Activated naive CD4-positive, alpha-beta T cell treated with anti-CD3 and anti-CD28 coated beads, Interleukin-2, amount 10 ng/mL, durations not matched to agents 7 days and 5 days (primary cell): ENCODE measurements around the gene OSBPL6.

Experiments used
- CTCF ChIA-PET: fragments of 350-600 bp; sonication (Branson Sonifier 250); formaldehyde crosslinking; loops from one replicate; lab custom pipeline; 2021; ENCODE audit warnings: antibody characterized with exemption; lab: Charles Lee
- DNase-seq: peaks from one replicate; pipeline ENCODE4 v3.0.0-alpha.2; 2020
- H3K27ac Mint-ChIP-seq: one replicate; pipeline ENCODE4 v1.8.0; 2021; ENCODE audit warnings: mild to moderate bottlenecking, moderate library complexity, mixed read lengths
- H3K27me3 Mint-ChIP-seq: one replicate; pipeline ENCODE4 v1.8.0; 2021; ENCODE audit warnings: mild to moderate bottlenecking, mixed read lengths
- H3K36me3 Mint-ChIP-seq: one replicate; pipeline ENCODE4 v1.8.0; 2021; ENCODE audit warnings: mixed read lengths
- H3K4me1 Mint-ChIP-seq: one replicate; pipeline ENCODE4 v1.8.0; 2021; ENCODE audit warnings: mixed read lengths
- H3K4me3 Mint-ChIP-seq: one replicate; pipeline ENCODE4 v1.8.0; 2021; ENCODE audit warnings: mild to moderate bottlenecking, moderate library complexity, mixed read lengths
- H3K9me3 Mint-ChIP-seq: one replicate; pipeline ENCODE4 v1.8.0; 2021; ENCODE audit warnings: mixed read lengths

The OSBPL6 gene

GRCh38 chr2:178208817-178209216 is 14.5 kb downstream of the OSBPL6 start:
- H3K36me3 Mint-ChIP-seq: no peaks in the 10 kb centered on the region
- no peaks in the 10 kb centered on the region for H3K9me3 Mint-ChIP-seq
- H3K4me3 Mint-ChIP-seq: no peak overlapping the region
- no peaks in the 10 kb centered on the region for H3K4me1 Mint-ChIP-seq
- H3K27me3 Mint-ChIP-seq: peaks cover 32% of the 10 kb centered on the region
- no peak overlapping the region for H3K27ac Mint-ChIP-seq
- CTCF ChIA-PET: no interaction called here
- no peak for DNase-seq

- peaks cover 28% of the 10 kb centered on the region for H3K27me3 Mint-ChIP-seq
- no peak for DNase-seq
- H3K27ac Mint-ChIP-seq: peak overlapping the region; percentile 43
- CTCF ChIA-PET: no interaction called here
- no peaks in the 10 kb centered on the region for H3K36me3 Mint-ChIP-seq
- no peaks in the 10 kb centered on the region for H3K4me1 Mint-ChIP-seq
- H3K9me3 Mint-ChIP-seq: no peaks in the 10 kb centered on the region
- no peak overlapping the region for H3K4me3 Mint-ChIP-seq
These were observed 17.1 kb downstream of the OSBPL6 start for GRCh38 chr2:178211460-178211859.

- Mint-ChIP-seq H3K36me3 (no peaks in the 10 kb centered on the region), H3K27me3 (peaks cover 28% of the 10 kb centered on the region), H3K4me1 (no peaks in the 10 kb centered on the region), H3K27ac (no peak overlapping the region), H3K4me3 (no peak overlapping the region), H3K9me3 (no peaks in the 10 kb centered on the region)
- CTCF ChIA-PET: interaction anchor here (0.6 kb wide), 1 partner anchor 43 kb away, joined by 3 read pairs; no protein-coding TSS in a partner anchor
- no peak for DNase-seq
These were observed 17.6 kb downstream of the OSBPL6 start for GRCh38 chr2:178211943-178212342.

- Mint-ChIP-seq H3K27me3 (peaks cover 19% of the 10 kb centered on the region), H3K36me3 (no peaks in the 10 kb centered on the region), H3K9me3 (no peaks in the 10 kb centered on the region), H3K4me3 (no peak overlapping the region), H3K27ac (no peak overlapping the region), H3K4me1 (no peaks in the 10 kb centered on the region)
- DNase-seq: no peak
- CTCF ChIA-PET: no interaction called here
These were observed 19.7 kb downstream of the OSBPL6 start for GRCh38 chr2:178213991-178214390.

- DNase-seq: no peak
- CTCF ChIA-PET: no interaction called here
These were observed 24.9 kb downstream of the OSBPL6 start for GRCh38 chr2:178219247-178219646.

GRCh38 chr2:178220814-178221213 is 26.5 kb downstream of the OSBPL6 start:
- H3K4me1 Mint-ChIP-seq: no peaks in the 10 kb centered on the region
- H3K27me3 Mint-ChIP-seq: no peaks in the 10 kb centered on the region
- no peak for DNase-seq
- no peaks in the 10 kb centered on the region for H3K9me3 Mint-ChIP-seq
- H3K36me3 Mint-ChIP-seq: no peaks in the 10 kb centered on the region
- no peak overlapping the region for H3K27ac Mint-ChIP-seq
- H3K4me3 Mint-ChIP-seq: no peak overlapping the region
- CTCF ChIA-PET: no interaction called here

More at GRCh38 chr2:178219247-178219646, 24.9 kb downstream of the OSBPL6 start:
- no peaks in the 10 kb centered on the region for H3K4me1 Mint-ChIP-seq
- H3K4me3 Mint-ChIP-seq: no peak overlapping the region
- no peaks in the 10 kb centered on the region for H3K9me3 Mint-ChIP-seq
- H3K27ac Mint-ChIP-seq: no peak overlapping the region
- H3K36me3 Mint-ChIP-seq: no peaks in the 10 kb centered on the region
- peaks cover 9% of the 10 kb centered on the region for H3K27me3 Mint-ChIP-seq

- no peak overlapping the region for H3K27ac Mint-ChIP-seq
- CTCF ChIA-PET: no interaction called here
- H3K9me3 Mint-ChIP-seq: no peaks in the 10 kb centered on the region
- H3K36me3 Mint-ChIP-seq: no peaks in the 10 kb centered on the region
- no peaks in the 10 kb centered on the region for H3K4me1 Mint-ChIP-seq
- H3K4me3 Mint-ChIP-seq: no peak overlapping the region
- no peak for DNase-seq
- peaks cover 5% of the 10 kb centered on the region for H3K27me3 Mint-ChIP-seq
These were observed 27.2 kb downstream of the OSBPL6 start for GRCh38 chr2:178221556-178221955.

GRCh38 chr2:178223806-178224205 is 29.5 kb downstream of the OSBPL6 start:
- H3K4me1 Mint-ChIP-seq: no peaks in the 10 kb centered on the region
- no peak overlapping the region for H3K27ac Mint-ChIP-seq
- CTCF ChIA-PET: no interaction called here
- no peak overlapping the region for H3K4me3 Mint-ChIP-seq
- no peaks in the 10 kb centered on the region for H3K9me3 Mint-ChIP-seq
- peaks cover 5% of the 10 kb centered on the region for H3K27me3 Mint-ChIP-seq
- no peaks in the 10 kb centered on the region for H3K36me3 Mint-ChIP-seq
- DNase-seq: no peak

GRCh38 chr2:178225006-178225805 is 30.9 kb downstream of the OSBPL6 start:
- Mint-ChIP-seq H3K36me3 (no peaks in the 10 kb centered on the region), H3K9me3 (no peaks in the 10 kb centered on the region), H3K27me3 (peaks cover 8% of the 10 kb centered on the region), H3K27ac (no peak overlapping the region), H3K4me1 (no peaks in the 10 kb centered on the region), H3K4me3 (no peak overlapping the region)
- DNase-seq: no peak
- CTCF ChIA-PET: no interaction called here

GRCh38 chr2:178227187-178227586 is 32.9 kb downstream of the OSBPL6 start:
- H3K27ac Mint-ChIP-seq: no peak overlapping the region
- no peaks in the 10 kb centered on the region for H3K4me1 Mint-ChIP-seq
- H3K27me3 Mint-ChIP-seq: peaks cover 13% of the 10 kb centered on the region
- H3K9me3 Mint-ChIP-seq: no peaks in the 10 kb centered on the region
- no peaks in the 10 kb centered on the region for H3K36me3 Mint-ChIP-seq
- CTCF ChIA-PET: no interaction called here
- H3K4me3 Mint-ChIP-seq: no peak overlapping the region
- no peak for DNase-seq

- Mint-ChIP-seq H3K27me3 (peaks cover 13% of the 10 kb centered on the region), H3K9me3 (no peaks in the 10 kb centered on the region), H3K27ac (no peak overlapping the region), H3K4me1 (no peaks in the 10 kb centered on the region), H3K36me3 (no peaks in the 10 kb centered on the region), H3K4me3 (no peak overlapping the region)
- no peak for DNase-seq
- CTCF ChIA-PET: no interaction called here
These were observed 35.6 kb downstream of the OSBPL6 start for GRCh38 chr2:178229927-178230326.

- Mint-ChIP-seq H3K36me3 (no peaks in the 10 kb centered on the region), H3K27me3 (peaks cover 13% of the 10 kb centered on the region), H3K9me3 (no peaks in the 10 kb centered on the region), H3K4me3 (no peak overlapping the region), H3K4me1 (no peaks in the 10 kb centered on the region), H3K27ac (no peak overlapping the region)
- DNase-seq: no peak
- CTCF ChIA-PET: no interaction called here
These were observed 36.1 kb downstream of the OSBPL6 start for GRCh38 chr2:178230396-178230795.

- H3K27me3 Mint-ChIP-seq: peaks cover 12% of the 10 kb centered on the region
- no peaks in the 10 kb centered on the region for H3K9me3 Mint-ChIP-seq
- no peaks in the 10 kb centered on the region for H3K36me3 Mint-ChIP-seq
- no peak for DNase-seq
- no peak overlapping the region for H3K4me3 Mint-ChIP-seq
- H3K27ac Mint-ChIP-seq: no peak overlapping the region
- no peaks in the 10 kb centered on the region for H3K4me1 Mint-ChIP-seq
- CTCF ChIA-PET: no interaction called here
These were observed 39.1 kb downstream of the OSBPL6 start for GRCh38 chr2:178233428-178233827.

- no peak for DNase-seq
- Mint-ChIP-seq H3K4me3 (no peak overlapping the region), H3K9me3 (no peaks in the 10 kb centered on the region), H3K36me3 (no peaks in the 10 kb centered on the region), H3K27me3 (peaks cover 12% of the 10 kb centered on the region), H3K27ac (no peak overlapping the region), H3K4me1 (no peaks in the 10 kb centered on the region)
- CTCF ChIA-PET: no interaction called here
These were observed 40.3 kb downstream of the OSBPL6 start for GRCh38 chr2:178234648-178235047.

GRCh38 chr2:178237488-178238153 is 43.3 kb downstream of the OSBPL6 start:
- no peak for DNase-seq
- Mint-ChIP-seq H3K27me3 (peaks cover 4% of the 10 kb centered on the region), H3K27ac (no peak overlapping the region), H3K9me3 (no peaks in the 10 kb centered on the region), H3K36me3 (no peaks in the 10 kb centered on the region), H3K4me3 (no peak overlapping the region), H3K4me1 (no peaks in the 10 kb centered on the region)
- CTCF ChIA-PET: no interaction called here
